GM23338 (cell line): ENCODE data around the gene PER2. TPM values are rescaled to one million over a fixed set of nuclear protein-coding genes. Genes with fewer than 3 reads are reported as not detected.

ENCODE experiments used
- ATAC-seq: fragments of 200-7000 bp; cut with Tn5 transposase; 3 replicates; pipeline ENCODE4 v1.9.1; 2020
- DNase-seq: peaks from one replicate; pipeline ENCODE4 v3.0.0-alpha.2; 2015; ENCODE audit warnings: low spot score
- H2AFZ ChIP-seq: fragments of 200-600 bp; sonication (generic); 2 replicates; pipeline ENCODE4 v1.8.0; 2016; ENCODE audit warnings: antibody characterized with exemption, mild to moderate bottlenecking, moderate library complexity
- H3F3A ChIP-seq: fragments of 200-600 bp; sonication (generic); replicated peaks from 2 replicates; pipeline ENCODE4 v1.8.0; 2017; ENCODE audit warnings: antibody characterized with exemption, mixed run types, low read depth
- H3K27ac ChIP-seq: fragments of 200-600 bp; sonication (generic); 2 replicates; pipeline ENCODE4 v1.6.1; 2016; ENCODE audit warnings: low read depth
- H3K27me3 ChIP-seq: fragments of 200-600 bp; sonication (generic); 2 replicates; pipeline ENCODE4 v1.8.0; 2016; ENCODE audit warnings: mild to moderate bottlenecking, mixed run types, moderate library complexity; ENCODE audit not compliant: insufficient read depth
- H3K36me3 ChIP-seq: fragments of 200-600 bp; sonication (generic); 2 replicates; pipeline ENCODE4 v1.8.0; 2016; ENCODE audit warnings: mild to moderate bottlenecking; ENCODE audit not compliant: insufficient read depth
- H3K4me1 ChIP-seq: fragments of 200-600 bp; sonication (generic); 2 replicates; pipeline ENCODE4 v1.8.0; 2016; ENCODE audit warnings: mild to moderate bottlenecking, moderate library complexity; ENCODE audit not compliant: insufficient read depth
- H3K4me2 ChIP-seq: fragments of 200-600 bp; sonication (generic); 2 replicates; pipeline ENCODE4 v1.7.1; 2017; ENCODE audit warnings: mixed run types
- H3K4me3 ChIP-seq: fragments of 200-600 bp; sonication (generic); 2 replicates; pipeline ENCODE4 v1.6.1; 2016; ENCODE audit warnings: mixed run types
- H3K79me2 ChIP-seq: fragments of 200-600 bp; sonication (generic); replicated peaks from 2 replicates; pipeline ENCODE4 v1.8.0; 2017; ENCODE audit warnings: mild to moderate bottlenecking; ENCODE audit not compliant: insufficient read depth
- H3K9me2 ChIP-seq: fragments of 200-600 bp; sonication (generic); 2 replicates; pipeline ENCODE4 v1.8.0; 2017; ENCODE audit not compliant: insufficient read depth
- H4K20me1 ChIP-seq: fragments of 200-600 bp; sonication (generic); replicated peaks from 2 replicates; pipeline ENCODE4 v1.8.0; 2017; ENCODE audit warnings: mild to moderate bottlenecking; ENCODE audit not compliant: insufficient read depth
- H3K27ac Mint-ChIP-seq: 2 replicates; pipeline ENCODE4 v1.8.0; 2020; ENCODE audit warnings: inconsistent platforms, mild to moderate bottlenecking, moderate library complexity, mixed read lengths
- H3K27me3 Mint-ChIP-seq: 3 replicates; pipeline ENCODE4 v1.8.0; 2022; ENCODE audit warnings: low read depth, mild to moderate bottlenecking, moderate library complexity, mixed read lengths, inconsistent platforms; ENCODE audit not compliant: insufficient read depth, poor library complexity
- H3K36me3 Mint-ChIP-seq: 3 replicates; pipeline ENCODE4 v1.8.0; 2021; ENCODE audit warnings: low read depth, mild to moderate bottlenecking, inconsistent platforms, moderate library complexity, mixed read lengths
- H3K4me1 Mint-ChIP-seq: 3 replicates; pipeline ENCODE4 v1.8.0; 2020; ENCODE audit warnings: mild to moderate bottlenecking, inconsistent platforms, mixed read lengths
- H3K4me3 Mint-ChIP-seq: 3 replicates; pipeline ENCODE4 v1.8.0; 2021; ENCODE audit warnings: moderate library complexity, mild to moderate bottlenecking, inconsistent platforms, mixed read lengths
- H3K9me3 Mint-ChIP-seq: 3 replicates; pipeline ENCODE4 v1.8.0; 2020; ENCODE audit warnings: moderate library complexity, mild to moderate bottlenecking, inconsistent platforms, mixed read lengths
- CREB1 ChIP-seq: fragments of 250-450 bp; sonication (Bioruptor Pico); IDR thresholded peaks from 2 replicates; pipeline ENCODE4 v1.5.0; 2020; ENCODE audit warnings: low read depth, mild to moderate bottlenecking, moderate library complexity
- CTCF ChIP-seq, 2 experiments: fragments of 200-600 bp in 1 of 2; sonication (generic) in 1 of 2; conservative IDR thresholded peaks; 2 replicates each; pipeline versions ENCODE4 v1.5.1 to v1.6.1; 2016 to 2017; ENCODE audit warnings: antibody characterized with exemption in 2 of 2, low read depth in 2 of 2, mild to moderate bottlenecking in 2 of 2, moderate library complexity in 1 of 2
- ETS1 ChIP-seq: IDR thresholded peaks from 2 replicates; pipeline ENCODE4 v1.6.1; 2016; ENCODE audit warnings: antibody characterized with exemption
- EZH2phosphoT487 ChIP-seq: fragments of 200-600 bp; sonication (generic); IDR thresholded peaks from one replicate; pipeline ENCODE4 v1.8.1; 2018; ENCODE audit warnings: antibody characterized with exemption; ENCODE audit not compliant: unreplicated experiment
- JUNB ChIP-seq: IDR thresholded peaks from one replicate; pipeline ENCODE4 v1.6.1; 2016; ENCODE audit warnings: antibody characterized with exemption; ENCODE audit not compliant: unreplicated experiment
- STAT1 ChIP-seq: IDR thresholded peaks from one replicate; pipeline ENCODE4 v1.6.1; 2016; ENCODE audit warnings: antibody characterized with exemption; ENCODE audit not compliant: unreplicated experiment
- polyA plus RNA-seq: library from polyadenylated mRNA; unstranded; fragments of >200 nt; fragmentation: Nextera tagmentation; extraction: Ambion mirVana; gene quantifications from 2 replicates; pipeline ENCODE4 v1.2.1, GENCODE V29; 2016
- total RNA-seq: library from RNA; depleted of rRNA; stranded (reverse); fragments of >200 nt; shearing (Covaris generic); gene quantifications from 2 replicates; pipeline ENCODE4 v1.2.3, GENCODE V29; 2014
- TF ChIP-seq, protein P1 (sequence below): fragments of 250-450 bp; sonication (Bioruptor Pico); IDR thresholded peaks from 2 replicates; pipeline ENCODE4 v1.5.0; 2020; ENCODE audit warnings: mild to moderate bottlenecking, moderate library complexity

Gene PER2
- total and polyA plus RNA-seq, 2 experiments from 2014 or later, result 2.2 to 4.6 TPM

DNA sequence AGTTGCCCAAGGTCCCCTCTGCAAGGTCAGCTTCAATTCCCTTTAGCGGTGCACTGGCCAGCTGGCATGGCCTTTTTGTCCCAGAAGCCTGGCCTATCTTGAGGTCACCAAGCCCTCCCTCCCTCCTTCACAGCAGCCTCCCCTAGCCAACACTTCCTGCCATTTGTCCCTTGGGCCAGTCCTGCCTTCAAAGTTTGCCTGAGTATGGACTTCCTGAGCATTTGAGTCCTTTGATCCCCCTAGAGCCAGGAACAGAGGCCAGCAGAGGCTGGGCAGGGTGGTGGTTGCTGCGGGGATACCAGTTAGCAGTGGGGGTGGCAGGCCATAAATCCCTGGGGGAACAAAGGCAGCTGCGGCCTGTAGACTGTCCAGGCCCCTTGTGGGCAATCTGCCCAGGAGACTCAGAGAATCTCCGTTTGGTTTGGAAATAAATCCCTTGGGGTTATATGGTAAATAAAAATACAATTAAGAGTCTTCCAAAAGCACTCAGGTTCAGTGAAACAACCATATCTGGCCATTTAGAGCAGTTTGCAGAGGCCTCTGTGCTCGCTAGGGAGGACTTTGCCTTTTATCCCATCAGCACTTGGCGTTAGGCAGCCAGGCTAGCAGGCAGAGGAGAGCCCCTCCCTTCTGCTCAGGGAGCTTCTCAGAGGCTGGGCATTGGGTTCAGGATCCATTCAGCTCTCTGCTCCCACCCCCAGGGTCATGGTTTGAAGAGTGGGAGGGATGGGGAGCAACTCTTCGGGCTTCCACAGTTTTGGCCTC lies 45.5 kb downstream of the PER2 start:
- no peak for DNase-seq
- TF ChIP-seq CTCF (conservative IDR thresholded peaks at IDR 0.05; ENCODE audit: low read depth in 2 of 2), result no peak
- no peak for TF ChIP-seq ETS1

DNA sequence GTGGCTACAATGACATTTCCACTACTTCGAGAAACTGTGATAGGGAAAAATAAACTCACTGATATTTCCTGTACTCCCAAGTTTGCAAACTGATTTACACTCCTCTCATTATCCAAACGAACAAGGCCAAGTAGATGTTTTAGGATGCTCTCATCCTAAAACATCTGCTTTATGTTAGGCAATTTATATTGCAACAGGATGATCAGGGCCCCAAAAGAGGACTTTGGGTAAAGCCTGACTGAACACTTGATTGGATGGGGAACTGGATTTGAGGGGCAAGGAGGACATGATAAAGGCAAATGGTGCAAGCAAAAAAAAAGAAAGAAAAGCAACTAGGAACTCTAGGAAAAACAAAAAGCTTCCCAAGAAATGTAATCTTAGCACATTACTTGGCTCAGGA lies 46.4 kb downstream of the PER2 start:
- no peaks in the 10 kb centered on the region; the same call in 1 of the 2 replicates for H3K9me2 ChIP-seq
- H3K4me3 ChIP-seq, result peak overlapping the region; percentile 72
- peaks cover 35% of the 10 kb centered on the region for H3K27me3 Mint-ChIP-seq
- peaks cover 40% of the 10 kb centered on the region for H3K27me3 ChIP-seq
- peaks cover 7% of the 10 kb centered on the region; the same call in 1 of the 2 replicates for H3K4me1 ChIP-seq
- no peaks in the 10 kb centered on the region for H3K36me3 ChIP-seq
- peaks cover 13% of the 10 kb centered on the region for H3K36me3 Mint-ChIP-seq
- no peak overlapping the region for H3K27ac ChIP-seq
- H3K79me2 ChIP-seq, result no peaks in the 10 kb centered on the region
- H3K4me2 ChIP-seq, result peak overlapping the region; percentile 94
- no peak for DNase-seq
- peaks cover 6% of the 10 kb centered on the region; the same call in 1 of the 2 replicates for H4K20me1 ChIP-seq
- H2AFZ ChIP-seq, result no peak overlapping the region
- H3K4me3 Mint-ChIP-seq, result peak overlapping the region; percentile 68
- no peak for ATAC-seq
- peaks cover 20% of the 10 kb centered on the region for H3K4me1 Mint-ChIP-seq
- H3K27ac Mint-ChIP-seq, result no peak overlapping the region
- peaks cover 4% of the 10 kb centered on the region; the same call in 1 of the 2 replicates for H3F3A ChIP-seq
- H3K9me3 Mint-ChIP-seq, result peaks cover 8% of the 10 kb centered on the region
- TF ChIP-seq EZH2phosphoT487 (no peak), JUNB (no peak), CREB1 (CRISPR knock-in tag) (no peak), CTCF (conservative IDR thresholded peaks at IDR 0.05; ENCODE audit: low read depth in 2 of 2) (no peak), STAT1 (no peak)
- TF ChIP-seq, protein P1, sequence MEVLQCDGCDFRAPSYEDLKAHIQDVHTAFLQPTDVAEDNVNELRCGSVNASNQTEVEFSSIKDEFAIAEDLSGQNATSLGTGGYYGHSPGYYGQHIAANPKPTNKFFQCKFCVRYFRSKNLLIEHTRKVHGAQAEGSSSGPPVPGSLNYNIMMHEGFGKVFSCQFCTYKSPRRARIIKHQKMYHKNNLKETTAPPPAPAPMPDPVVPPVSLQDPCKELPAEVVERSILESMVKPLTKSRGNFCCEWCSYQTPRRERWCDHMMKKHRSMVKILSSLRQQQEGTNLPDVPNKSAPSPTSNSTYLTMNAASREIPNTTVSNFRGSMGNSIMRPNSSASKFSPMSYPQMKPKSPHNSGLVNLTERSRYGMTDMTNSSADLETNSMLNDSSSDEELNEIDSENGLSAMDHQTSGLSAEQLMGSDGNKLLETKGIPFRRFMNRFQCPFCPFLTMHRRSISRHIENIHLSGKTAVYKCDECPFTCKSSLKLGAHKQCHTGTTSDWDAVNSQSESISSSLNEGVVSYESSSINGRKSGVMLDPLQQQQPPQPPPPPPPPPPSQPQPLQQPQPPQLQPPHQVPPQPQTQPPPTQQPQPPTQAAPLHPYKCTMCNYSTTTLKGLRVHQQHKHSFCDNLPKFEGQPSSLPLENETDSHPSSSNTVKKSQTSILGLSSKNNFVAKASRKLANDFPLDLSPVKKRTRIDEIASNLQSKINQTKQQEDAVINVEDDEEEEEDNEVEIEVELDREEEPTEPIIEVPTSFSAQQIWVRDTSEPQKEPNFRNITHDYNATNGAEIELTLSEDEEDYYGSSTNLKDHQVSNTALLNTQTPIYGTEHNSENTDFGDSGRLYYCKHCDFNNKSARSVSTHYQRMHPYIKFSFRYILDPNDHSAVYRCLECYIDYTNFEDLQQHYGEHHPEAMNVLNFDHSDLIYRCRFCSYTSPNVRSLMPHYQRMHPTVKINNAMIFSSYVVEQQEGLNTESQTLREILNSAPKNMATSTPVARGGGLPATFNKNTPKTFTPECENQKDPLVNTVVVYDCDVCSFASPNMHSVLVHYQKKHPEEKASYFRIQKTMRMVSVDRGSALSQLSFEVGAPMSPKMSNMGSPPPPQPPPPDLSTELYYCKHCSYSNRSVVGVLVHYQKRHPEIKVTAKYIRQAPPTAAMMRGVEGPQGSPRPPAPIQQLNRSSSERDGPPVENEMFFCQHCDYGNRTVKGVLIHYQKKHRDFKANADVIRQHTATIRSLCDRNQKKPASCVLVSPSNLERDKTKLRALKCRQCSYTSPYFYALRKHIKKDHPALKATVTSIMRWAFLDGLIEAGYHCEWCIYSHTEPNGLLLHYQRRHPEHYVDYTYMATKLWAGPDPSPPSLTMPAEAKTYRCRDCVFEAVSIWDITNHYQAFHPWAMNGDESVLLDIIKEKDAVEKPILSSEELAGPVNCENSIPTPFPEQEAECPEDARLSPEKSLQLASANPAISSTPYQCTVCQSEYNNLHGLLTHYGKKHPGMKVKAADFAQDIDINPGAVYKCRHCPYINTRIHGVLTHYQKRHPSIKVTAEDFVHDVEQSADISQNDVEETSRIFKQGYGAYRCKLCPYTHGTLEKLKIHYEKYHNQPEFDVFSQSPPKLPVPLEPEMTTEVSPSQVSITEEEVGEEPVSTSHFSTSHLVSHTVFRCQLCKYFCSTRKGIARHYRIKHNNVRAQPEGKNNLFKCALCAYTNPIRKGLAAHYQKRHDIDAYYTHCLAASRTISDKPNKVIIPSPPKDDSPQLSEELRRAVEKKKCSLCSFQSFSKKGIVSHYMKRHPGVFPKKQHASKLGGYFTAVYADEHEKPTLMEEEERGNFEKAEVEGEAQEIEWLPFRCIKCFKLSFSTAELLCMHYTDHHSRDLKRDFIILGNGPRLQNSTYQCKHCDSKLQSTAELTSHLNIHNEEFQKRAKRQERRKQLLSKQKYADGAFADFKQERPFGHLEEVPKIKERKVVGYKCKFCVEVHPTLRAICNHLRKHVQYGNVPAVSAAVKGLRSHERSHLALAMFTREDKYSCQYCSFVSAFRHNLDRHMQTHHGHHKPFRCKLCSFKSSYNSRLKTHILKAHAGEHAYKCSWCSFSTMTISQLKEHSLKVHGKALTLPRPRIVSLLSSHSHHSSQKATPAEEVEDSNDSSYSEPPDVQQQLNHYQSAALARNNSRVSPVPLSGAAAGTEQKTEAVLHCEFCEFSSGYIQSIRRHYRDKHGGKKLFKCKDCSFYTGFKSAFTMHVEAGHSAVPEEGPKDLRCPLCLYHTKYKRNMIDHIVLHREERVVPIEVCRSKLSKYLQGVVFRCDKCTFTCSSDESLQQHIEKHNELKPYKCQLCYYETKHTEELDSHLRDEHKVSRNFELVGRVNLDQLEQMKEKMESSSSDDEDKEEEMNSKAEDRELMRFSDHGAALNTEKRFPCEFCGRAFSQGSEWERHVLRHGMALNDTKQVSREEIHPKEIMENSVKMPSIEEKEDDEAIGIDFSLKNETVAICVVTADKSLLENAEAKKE (CRISPR knock-in tag), result no peak

More for the DNA sequence above, 45.5 kb downstream of the PER2 start:
- Mint-ChIP-seq H3K36me3 (peaks cover 12% of the 10 kb centered on the region), H3K27ac (no peak overlapping the region), H3K27me3 (peaks cover 32% of the 10 kb centered on the region), H3K4me1 (peaks cover 20% of the 10 kb centered on the region), H3K9me3 (peaks cover 7% of the 10 kb centered on the region), H3K4me3 (no peak overlapping the region)
- Histone ChIP-seq H3K4me2 (no peak overlapping the region), H3K9me2 (no peaks in the 10 kb centered on the region), H4K20me1 (peaks cover 6% of the 10 kb centered on the region; the same call in 1 of the 2 replicates), H3K36me3 (no peaks in the 10 kb centered on the region), H2AFZ (no peak overlapping the region), H3K27ac (no peak overlapping the region), H3K27me3 (peaks cover 31% of the 10 kb centered on the region), H3K4me3 (no peak overlapping the region), H3K4me1 (peaks cover 7% of the 10 kb centered on the region; the same call in 1 of the 2 replicates), H3K79me2 (no peaks in the 10 kb centered on the region), H3F3A (peaks cover 4% of the 10 kb centered on the region; the same call in 1 of the 2 replicates)
- ATAC-seq, result no peak
